Astrocyte (in vitro differentiated cells and primary cell): ENCODE measurements around the gene GKN1. TPM values are rescaled to one million over a fixed set of nuclear protein-coding genes. Genes with fewer than 3 reads are reported as not detected.
A peak's percentile ranks its signal among the peaks of the same experiment; 100 is the strongest.

Experiments used
- DNase-seq: peaks from one replicate; pipeline ENCODE4 v3.0.0-alpha.2; 2010; ENCODE audit warnings: low read depth
- FAIRE-seq: peaks from 2 replicates; lab custom pipeline; 2011; peaks lifted over from hg19 to GRCh38; lab: Jason Lieb, UNC
- H2AFZ ChIP-seq: 2 replicates; pipeline ENCODE4 v1.6.0; 2012; ENCODE audit warnings: low read depth, low read length, inconsistent platforms
- H3K27ac ChIP-seq: 2 replicates; pipeline ENCODE4 v1.5.1; 2011; ENCODE audit warnings: low read depth, low read length, inconsistent platforms
- H3K27me3 ChIP-seq: 2 replicates; pipeline ENCODE4 v1.6.0; 2011; ENCODE audit warnings: low read length, inconsistent platforms; ENCODE audit not compliant: insufficient read depth
- H3K36me3 ChIP-seq: 2 replicates; pipeline ENCODE4 v1.5.1; 2011; ENCODE audit warnings: low read length, inconsistent platforms; ENCODE audit not compliant: insufficient read depth
- H3K4me1 ChIP-seq: 2 replicates; pipeline ENCODE4 v1.5.1; 2011; ENCODE audit warnings: low read length, inconsistent platforms; ENCODE audit not compliant: insufficient read depth
- H3K4me2 ChIP-seq: 2 replicates; pipeline ENCODE4 v1.6.0; 2012; ENCODE audit warnings: low read length, inconsistent platforms
- H3K4me3 ChIP-seq: 2 replicates; pipeline ENCODE4 v1.5.1; 2011; ENCODE audit warnings: low read depth, mild to moderate bottlenecking, low read length, inconsistent platforms; ENCODE audit not compliant: insufficient read depth
- H3K79me2 ChIP-seq: 2 replicates; pipeline ENCODE4 v1.6.0; 2012; ENCODE audit warnings: mild to moderate bottlenecking, low read length, inconsistent platforms; ENCODE audit not compliant: insufficient read depth
- H3K9ac ChIP-seq: 2 replicates; pipeline ENCODE4 v1.6.0; 2012; ENCODE audit warnings: mild to moderate bottlenecking, low read length, inconsistent platforms
- H3K9me3 ChIP-seq: 2 replicates; pipeline ENCODE4 v1.5.1; 2012; ENCODE audit warnings: low read depth, mild to moderate bottlenecking, low read length, inconsistent platforms; ENCODE audit not compliant: insufficient read depth
- H4K20me1 ChIP-seq: 2 replicates; pipeline ENCODE4 v1.6.0; 2012; ENCODE audit warnings: low read length, inconsistent platforms; ENCODE audit not compliant: insufficient read depth
- H3K27ac Mint-ChIP-seq: one replicate; pipeline ENCODE4 v1.8.0; 2021; ENCODE audit warnings: mild to moderate bottlenecking, mixed read lengths; ENCODE audit not compliant: unreplicated experiment
- H3K27me3 Mint-ChIP-seq: one replicate; pipeline ENCODE4 v1.8.0; 2021; ENCODE audit warnings: low read depth, mixed read lengths; ENCODE audit not compliant: unreplicated experiment
- H3K36me3 Mint-ChIP-seq: one replicate; pipeline ENCODE4 v1.8.0; 2021; ENCODE audit warnings: low read depth, mixed read lengths; ENCODE audit not compliant: unreplicated experiment
- H3K4me1 Mint-ChIP-seq: one replicate; pipeline ENCODE4 v1.8.0; 2021; ENCODE audit warnings: low read depth, mixed read lengths; ENCODE audit not compliant: unreplicated experiment
- H3K4me3 Mint-ChIP-seq: one replicate; pipeline ENCODE4 v1.8.0; 2021; ENCODE audit warnings: mild to moderate bottlenecking, moderate library complexity, mixed read lengths; ENCODE audit not compliant: unreplicated experiment
- H3K9me3 Mint-ChIP-seq: one replicate; pipeline ENCODE4 v1.8.0; 2021; ENCODE audit warnings: mild to moderate bottlenecking, mixed read lengths; ENCODE audit not compliant: unreplicated experiment
- EZH2 ChIP-seq: IDR thresholded peaks from 2 replicates; pipeline ENCODE4 v1.6.1; 2012; ENCODE audit warnings: mild to moderate bottlenecking, low read length, inconsistent platforms; ENCODE audit not compliant: insufficient read depth
- total RNA-seq: library from RNA; stranded (reverse); gene quantifications from 2 replicates; pipeline ENCODE4 v1.2.1, GENCODE V29; 2021
- TF ChIP-seq, protein P1 (sequence below): IDR thresholded peaks from 2 replicates; pipeline ENCODE4 v1.5.1; 2011; ENCODE audit warnings: low read depth, mild to moderate bottlenecking, inconsistent platforms, low read length, moderate library complexity; ENCODE audit not compliant: insufficient read depth

Gene GKN1
- total RNA-seq, 1 donor from 2014 or later, result not detected

- DNase-seq, result peak; percentile 93
- Histone ChIP-seq H3K79me2 (no peaks in the 10 kb centered on the region), H3K27ac (no peak overlapping the region), H3K36me3 (no peaks in the 10 kb centered on the region), H3K27me3 (peaks cover 2% of the 10 kb centered on the region), H3K9me3 (no peaks in the 10 kb centered on the region), H3K4me3 (no peak overlapping the region), H3K4me1 (peaks cover 4% of the 10 kb centered on the region), H3K4me2 (no peak overlapping the region), H2AFZ (no peak overlapping the region), H3K9ac (no peak overlapping the region), H4K20me1 (no peaks in the 10 kb centered on the region)
- no peaks in the 10 kb centered on the region for H3K36me3 Mint-ChIP-seq
- peak overlapping the region; percentile 27 for H3K4me3 Mint-ChIP-seq
- peaks cover 7% of the 10 kb centered on the region for H3K9me3 Mint-ChIP-seq
- FAIRE-seq, result peak; percentile 82
- H3K27ac Mint-ChIP-seq, result no peak overlapping the region
- H3K4me1 Mint-ChIP-seq, result peaks cover 3% of the 10 kb centered on the region
- TF ChIP-seq, protein P1, sequence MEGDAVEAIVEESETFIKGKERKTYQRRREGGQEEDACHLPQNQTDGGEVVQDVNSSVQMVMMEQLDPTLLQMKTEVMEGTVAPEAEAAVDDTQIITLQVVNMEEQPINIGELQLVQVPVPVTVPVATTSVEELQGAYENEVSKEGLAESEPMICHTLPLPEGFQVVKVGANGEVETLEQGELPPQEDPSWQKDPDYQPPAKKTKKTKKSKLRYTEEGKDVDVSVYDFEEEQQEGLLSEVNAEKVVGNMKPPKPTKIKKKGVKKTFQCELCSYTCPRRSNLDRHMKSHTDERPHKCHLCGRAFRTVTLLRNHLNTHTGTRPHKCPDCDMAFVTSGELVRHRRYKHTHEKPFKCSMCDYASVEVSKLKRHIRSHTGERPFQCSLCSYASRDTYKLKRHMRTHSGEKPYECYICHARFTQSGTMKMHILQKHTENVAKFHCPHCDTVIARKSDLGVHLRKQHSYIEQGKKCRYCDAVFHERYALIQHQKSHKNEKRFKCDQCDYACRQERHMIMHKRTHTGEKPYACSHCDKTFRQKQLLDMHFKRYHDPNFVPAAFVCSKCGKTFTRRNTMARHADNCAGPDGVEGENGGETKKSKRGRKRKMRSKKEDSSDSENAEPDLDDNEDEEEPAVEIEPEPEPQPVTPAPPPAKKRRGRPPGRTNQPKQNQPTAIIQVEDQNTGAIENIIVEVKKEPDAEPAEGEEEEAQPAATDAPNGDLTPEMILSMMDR, result no peak
- TF ChIP-seq EZH2, result no peak
- peaks cover 7% of the 10 kb centered on the region for H3K27me3 Mint-ChIP-seq
Measured at GRCh38 chr2:68994864-68995263, 20.4 kb downstream of the GKN1 start.

DNA sequence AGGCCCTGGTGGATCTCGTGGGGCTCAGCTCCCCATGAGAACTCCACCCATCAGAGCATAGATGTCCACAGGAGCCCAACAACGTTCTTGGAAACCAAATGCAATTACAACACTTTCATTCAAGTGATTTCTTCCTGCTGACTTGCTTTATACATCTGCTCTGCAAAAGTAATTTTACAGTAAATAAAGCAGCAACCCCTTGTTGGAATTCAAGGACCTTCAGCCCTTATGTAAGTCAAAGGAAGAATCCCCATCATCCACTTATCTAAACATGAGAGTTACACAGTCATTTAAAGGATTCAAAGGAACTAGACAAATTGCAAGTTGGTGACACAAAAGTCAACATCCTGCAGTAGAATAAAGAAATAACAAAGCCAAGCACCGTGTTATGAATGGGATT lies 21.5 kb downstream of the GKN1 start:
- no peak overlapping the region for H3K4me3 ChIP-seq
- TF ChIP-seq, protein P1, result no peak
- TF ChIP-seq EZH2, result no peak
- no peak overlapping the region for H3K9ac ChIP-seq
- no peaks in the 10 kb centered on the region for H3K9me3 ChIP-seq
- H3K36me3 Mint-ChIP-seq, result no peaks in the 10 kb centered on the region
- no peaks in the 10 kb centered on the region for H4K20me1 ChIP-seq
- peaks cover 7% of the 10 kb centered on the region for H3K27me3 Mint-ChIP-seq
- H3K4me3 Mint-ChIP-seq, result no peak overlapping the region
- H3K79me2 ChIP-seq, result no peaks in the 10 kb centered on the region
- DNase-seq, result no peak
- H3K4me1 Mint-ChIP-seq, result peaks cover 3% of the 10 kb centered on the region
- peaks cover 2% of the 10 kb centered on the region for H3K27me3 ChIP-seq
- H2AFZ ChIP-seq, result no peak overlapping the region
- peaks cover 7% of the 10 kb centered on the region for H3K9me3 Mint-ChIP-seq
- peaks cover 4% of the 10 kb centered on the region for H3K4me1 ChIP-seq
- FAIRE-seq, result peak; percentile 23
- no peak overlapping the region for H3K4me2 ChIP-seq
- H3K27ac Mint-ChIP-seq, result no peak overlapping the region
- H3K27ac ChIP-seq, result no peak overlapping the region
- H3K36me3 ChIP-seq, result no peaks in the 10 kb centered on the region

DNA sequence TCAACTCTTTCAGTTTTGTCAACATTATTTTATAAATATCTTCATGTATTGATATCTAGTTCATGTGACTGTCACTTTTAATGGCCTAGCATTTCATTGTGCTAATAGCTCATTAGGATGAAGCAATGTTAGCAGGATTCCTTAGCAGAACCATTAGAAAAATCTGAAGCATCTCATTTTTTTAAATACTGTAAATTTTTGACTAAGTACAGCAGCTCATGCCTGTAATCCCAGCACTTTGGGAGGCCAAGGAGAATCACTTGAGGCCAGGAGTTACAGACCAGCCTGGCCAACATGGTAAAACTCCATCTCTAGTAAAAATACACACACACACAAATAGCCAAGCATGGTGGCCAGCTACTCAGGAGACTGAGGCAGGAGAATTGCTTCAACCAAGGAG lies 23.0 kb downstream of the GKN1 start:
- peaks cover 4% of the 10 kb centered on the region for H3K4me1 ChIP-seq
- no peak overlapping the region for H3K4me3 ChIP-seq
- Mint-ChIP-seq H3K9me3 (peaks cover 14% of the 10 kb centered on the region), H3K27ac (no peak overlapping the region), H3K4me1 (peaks cover 3% of the 10 kb centered on the region), H3K36me3 (no peaks in the 10 kb centered on the region), H3K27me3 (peaks cover 7% of the 10 kb centered on the region), H3K4me3 (no peak overlapping the region)
- no peak for DNase-seq
- no peak overlapping the region for H3K9ac ChIP-seq
- no peak overlapping the region for H3K4me2 ChIP-seq
- no peak overlapping the region for H2AFZ ChIP-seq
- H4K20me1 ChIP-seq, result no peaks in the 10 kb centered on the region
- no peak overlapping the region for H3K27ac ChIP-seq
- no peak for FAIRE-seq
- TF ChIP-seq, protein P1, result no peak
- no peak for TF ChIP-seq EZH2
- no peaks in the 10 kb centered on the region for H3K27me3 ChIP-seq
- H3K36me3 ChIP-seq, result no peaks in the 10 kb centered on the region
- H3K9me3 ChIP-seq, result peaks cover under 1% of the 10 kb centered on the region
- no peaks in the 10 kb centered on the region for H3K79me2 ChIP-seq
